Measurements from ENCODE around the gene RGS12.

DNA sequence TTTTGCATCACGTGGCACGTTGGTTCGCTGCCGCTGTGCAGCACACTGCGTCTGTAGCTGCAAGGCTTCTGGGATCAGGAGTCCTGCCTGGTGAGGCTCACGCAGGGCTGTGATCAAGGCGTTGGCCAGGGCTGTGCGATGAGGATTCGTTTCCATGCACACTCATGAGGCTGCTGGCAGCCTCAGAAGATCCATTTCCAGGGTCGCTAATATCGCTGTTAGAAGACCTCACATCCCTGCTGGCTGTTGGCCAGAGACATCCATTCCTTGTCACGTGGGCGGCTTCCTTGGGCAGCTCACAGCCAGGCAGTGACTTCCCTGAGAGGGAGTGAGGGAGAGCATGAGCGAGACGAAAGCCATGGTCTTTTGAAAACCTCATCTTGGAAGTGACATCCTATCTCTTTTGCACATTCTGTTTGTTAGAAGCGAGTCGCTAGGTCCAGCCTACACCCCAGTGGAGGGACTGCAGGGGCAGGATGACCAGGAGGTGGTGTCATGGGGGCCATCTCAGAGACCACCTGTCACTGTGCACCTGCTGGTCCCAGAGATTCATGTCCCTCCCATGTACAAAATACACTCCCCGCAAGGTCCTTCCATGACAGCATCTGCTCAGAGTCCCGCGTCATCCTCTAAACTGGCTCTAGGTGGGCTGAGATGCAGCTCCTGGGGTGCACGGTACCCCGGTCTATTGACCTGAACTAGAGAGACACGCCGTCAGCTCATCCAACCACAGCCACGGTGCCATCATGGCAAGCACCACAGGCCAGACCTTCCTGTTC is 12.2 kb downstream of the RGS12 start:
- TF ChIP-seq CTCF (IDR thresholded peaks at IDR 0.05; ENCODE audit: insufficient read depth, low read depth, low read length), result no peak
- TF ChIP-seq EZH2 (IDR thresholded peaks at IDR 0.05; ENCODE audit: insufficient read depth, low read length), result no peak
